ENCODE results near the gene HCRTR2.
"Not testable (repeated sequence)": the region's sequence is repeated elsewhere in the genome, so short reads cannot be mapped to it uniquely, and the experiment has no call there.

HCRTR2 gene

GRCh38 chr6:55220961-55221360 is 46.6 kb downstream of the HCRTR2 start:
- DNase-seq = no peak

GRCh38 chr6:55227862-55228261 is 53.5 kb downstream of the HCRTR2 start:
- no peak for DNase-seq

GRCh38 chr6:55239099-55239498 is 64.8 kb downstream of the HCRTR2 start:
- DNase-seq = peak; percentile 62

- peak; percentile 42 for DNase-seq
Measured at GRCh38 chr6:55240975-55241605, 66.8 kb downstream of the HCRTR2 start.

GRCh38 chr6:55250400-55250799 is 76.1 kb downstream of the HCRTR2 start:
- DNase-seq = no peak

GRCh38 chr6:55255113-55255512 is 80.8 kb downstream of the HCRTR2 start:
- no peak for DNase-seq

GRCh38 chr6:55260181-55260580 is 85.9 kb downstream of the HCRTR2 start:
- DNase-seq = no peak

GRCh38 chr6:55265409-55266114 is 91.2 kb downstream of the HCRTR2 start:
- DNase-seq = no peak

GRCh38 chr6:55266896-55267295 is 92.6 kb downstream of the HCRTR2 start:
- no peak for DNase-seq

- DNase-seq = peak; percentile 76
Measured at GRCh38 chr6:55276745-55277530, 102.6 kb downstream of the HCRTR2 start.

GRCh38 chr6:55277646-55278045 is 103.3 kb downstream of the HCRTR2 start:
- no peak for DNase-seq

GRCh38 chr6:55281215-55281614 is 106.9 kb downstream of the HCRTR2 start:
- DNase-seq = no peak

GRCh38 chr6:55282115-55282514 is 107.8 kb downstream of the HCRTR2 start:
- no peak for DNase-seq

- DNase-seq = no peak
Measured at GRCh38 chr6:55286824-55287223, 112.5 kb downstream of the HCRTR2 start.

GRCh38 chr6:55290736-55291135 is 116.4 kb downstream of the HCRTR2 start:
- DNase-seq = no peak

GRCh38 chr6:55293116-55293515 is 118.8 kb downstream of the HCRTR2 start:
- DNase-seq = no peak

GRCh38 chr6:55297214-55297613 is 122.9 kb downstream of the HCRTR2 start:
- DNase-seq = not testable (repeated sequence)

- DNase-seq = no peak
Measured at GRCh38 chr6:55299286-55299985, 125.1 kb downstream of the HCRTR2 start.

GRCh38 chr6:55304747-55305146 is 130.4 kb downstream of the HCRTR2 start:
- DNase-seq = no peak

GRCh38 chr6:55319961-55320695 is 145.8 kb downstream of the HCRTR2 start:
- DNase-seq = no peak

GRCh38 chr6:55320696-55321086 is 146.4 kb downstream of the HCRTR2 start:
- no peak for DNase-seq

- no peak for DNase-seq
Measured at GRCh38 chr6:55327169-55327568, 152.9 kb downstream of the HCRTR2 start, which contains the start of gene GFRAL. Gene GFRAL (plus strand): TSS chr6:55327469. CDS start chr6:55327555, 86 bp downstream.
